ENCODE results near the gene CEL.
"Not testable (repeated sequence)": the region's sequence is repeated elsewhere in the genome, so short reads cannot be mapped to it uniquely, and the experiment has no call there.

The CEL gene

DNA sequence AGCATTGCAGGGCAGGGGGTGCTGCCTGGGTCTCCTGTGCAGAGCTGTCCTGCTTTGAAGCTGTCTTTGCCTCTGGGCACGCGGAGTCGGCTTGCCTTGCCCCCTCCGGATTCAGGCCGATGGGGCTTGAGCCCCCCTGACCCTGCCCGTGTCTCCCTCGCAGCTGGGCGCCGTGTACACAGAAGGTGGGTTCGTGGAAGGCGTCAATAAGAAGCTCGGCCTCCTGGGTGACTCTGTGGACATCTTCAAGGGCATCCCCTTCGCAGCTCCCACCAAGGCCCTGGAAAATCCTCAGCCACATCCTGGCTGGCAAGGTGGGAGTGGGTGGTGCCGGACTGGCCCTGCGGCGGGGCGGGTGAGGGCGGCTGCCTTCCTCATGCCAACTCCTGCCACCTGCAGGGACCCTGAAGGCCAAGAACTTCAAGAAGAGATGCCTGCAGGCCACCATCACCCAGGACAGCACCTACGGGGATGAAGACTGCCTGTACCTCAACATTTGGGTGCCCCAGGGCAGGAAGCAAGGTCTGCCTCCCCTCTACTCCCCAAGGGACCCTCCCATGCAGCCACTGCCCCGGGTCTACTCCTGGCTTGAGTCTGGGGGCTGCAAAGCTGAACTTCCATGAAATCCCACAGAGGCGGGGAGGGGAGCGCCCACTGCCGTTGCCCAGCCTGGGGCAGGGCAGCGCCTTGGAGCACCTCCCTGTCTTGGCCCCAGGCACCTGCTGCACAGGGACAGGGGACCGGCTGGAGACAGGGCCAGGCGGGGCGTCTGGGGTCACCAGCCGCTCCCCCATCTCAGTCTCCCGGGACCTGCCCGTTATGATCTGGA lies 2.7 kb downstream of the CEL start:
- DNase-seq (ENCODE audit: low spot score) = no peak

DNA sequence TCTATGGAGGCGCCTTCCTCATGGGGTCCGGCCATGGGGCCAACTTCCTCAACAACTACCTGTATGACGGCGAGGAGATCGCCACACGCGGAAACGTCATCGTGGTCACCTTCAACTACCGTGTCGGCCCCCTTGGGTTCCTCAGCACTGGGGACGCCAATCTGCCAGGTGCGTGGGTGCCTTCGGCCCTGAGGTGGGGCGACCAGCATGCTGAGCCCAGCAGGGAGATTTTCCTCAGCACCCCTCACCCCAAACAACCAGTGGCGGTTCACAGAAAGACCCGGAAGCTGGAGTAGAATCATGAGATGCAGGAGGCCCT lies 3.2 kb downstream of the CEL start:
- DNase-seq (ENCODE audit: low spot score) = no peak

DNA sequence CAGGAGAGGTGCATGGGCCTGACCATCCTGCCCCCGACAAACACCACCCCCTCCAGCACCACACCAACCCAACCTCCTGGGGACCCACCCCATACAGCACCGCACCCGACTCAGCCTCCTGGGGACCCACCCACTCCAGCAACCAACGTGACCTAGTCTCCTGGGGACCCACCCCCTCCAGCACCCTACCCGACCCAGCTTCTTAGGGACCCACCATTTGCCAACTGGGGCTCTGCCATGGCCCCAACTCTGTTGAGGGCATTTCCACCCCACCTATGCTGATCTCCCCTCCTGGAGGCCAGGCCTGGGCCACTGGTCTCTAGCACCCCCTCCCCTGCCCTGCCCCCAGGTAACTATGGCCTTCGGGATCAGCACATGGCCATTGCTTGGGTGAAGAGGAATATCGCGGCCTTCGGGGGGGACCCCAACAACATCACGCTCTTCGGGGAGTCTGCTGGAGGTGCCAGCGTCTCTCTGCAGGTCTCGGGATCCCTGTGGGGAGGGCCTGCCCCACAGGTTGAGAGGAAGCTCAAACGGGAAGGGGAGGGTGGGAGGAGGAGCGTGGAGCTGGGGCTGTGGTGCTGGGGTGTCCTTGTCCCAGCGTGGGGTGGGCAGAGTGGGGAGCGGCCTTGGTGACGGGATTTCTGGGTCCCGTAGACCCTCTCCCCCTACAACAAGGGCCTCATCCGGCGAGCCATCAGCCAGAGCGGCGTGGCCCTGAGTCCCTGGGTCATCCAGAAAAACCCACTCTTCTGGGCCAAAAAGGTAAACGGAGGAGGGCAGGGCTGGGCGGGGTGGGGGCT lies 4.6 kb downstream of the CEL start:
- no peak for DNase-seq (ENCODE audit: low spot score)

- no peak for DNase-seq (ENCODE audit: low spot score)
These were observed 5.2 kb downstream of the CEL start for GRCh38 chr9:133067006-133067405.

DNA sequence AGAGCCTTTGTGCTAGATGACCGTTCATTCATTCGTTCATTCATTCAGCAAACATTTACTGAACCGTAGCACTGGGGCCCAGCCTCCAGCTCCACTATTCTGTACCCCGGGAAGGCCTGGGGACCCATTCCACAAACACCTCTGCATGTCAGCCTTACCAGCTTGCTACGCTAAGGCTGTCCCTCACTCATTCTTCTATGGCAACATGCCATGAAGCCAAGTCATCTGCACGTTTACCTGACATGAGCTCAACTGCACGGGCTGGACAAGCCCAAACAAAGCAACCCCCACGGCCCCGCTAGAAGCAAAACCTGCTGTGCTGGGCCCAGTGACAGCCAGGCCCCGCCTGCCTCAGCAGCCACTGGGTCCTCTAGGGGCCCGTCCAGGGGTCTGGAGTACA lies 6.0 kb downstream of the CEL start:
- no peak for DNase-seq (ENCODE audit: low spot score)

DNA sequence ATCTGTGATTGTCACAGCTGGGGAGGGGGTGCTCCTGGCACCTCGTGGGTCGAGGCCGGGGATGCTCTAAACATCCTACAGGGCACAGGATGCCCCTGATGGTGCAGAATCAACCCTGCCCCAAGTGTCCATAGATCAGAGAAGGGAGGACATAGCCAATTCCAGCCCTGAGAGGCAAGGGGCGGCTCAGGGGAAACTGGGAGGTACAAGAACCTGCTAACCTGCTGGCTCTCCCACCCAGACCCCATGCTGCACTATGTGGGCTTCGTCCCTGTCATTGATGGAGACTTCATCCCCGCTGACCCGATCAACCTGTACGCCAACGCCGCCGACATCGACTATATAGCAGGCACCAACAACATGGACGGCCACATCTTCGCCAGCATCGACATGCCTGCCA lies 6.7 kb downstream of the CEL start:
- DNase-seq (ENCODE audit: low spot score) = not testable (repeated sequence)

GRCh38 chr9:133070500-133070961 lies 8.8 kb downstream of the CEL start:
- DNase-seq (ENCODE audit: low spot score) = not testable (repeated sequence)

DNA sequence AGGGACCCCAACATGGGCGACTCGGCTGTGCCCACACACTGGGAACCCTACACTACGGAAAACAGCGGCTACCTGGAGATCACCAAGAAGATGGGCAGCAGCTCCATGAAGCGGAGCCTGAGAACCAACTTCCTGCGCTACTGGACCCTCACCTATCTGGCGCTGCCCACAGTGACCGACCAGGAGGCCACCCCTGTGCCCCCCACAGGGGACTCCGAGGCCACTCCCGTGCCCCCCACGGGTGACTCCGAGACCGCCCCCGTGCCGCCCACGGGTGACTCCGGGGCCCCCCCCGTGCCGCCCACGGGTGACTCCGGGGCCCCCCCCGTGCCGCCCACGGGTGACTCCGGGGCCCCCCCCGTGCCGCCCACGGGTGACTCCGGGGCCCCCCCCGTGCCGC lies 9.2 kb downstream of the CEL start:
- DNase-seq (ENCODE audit: low spot score) = not testable (repeated sequence)

- no peak for DNase-seq (ENCODE audit: low spot score)
These were observed 9.8 kb downstream of the CEL start for GRCh38 chr9:133071484-133072150.

DNA sequence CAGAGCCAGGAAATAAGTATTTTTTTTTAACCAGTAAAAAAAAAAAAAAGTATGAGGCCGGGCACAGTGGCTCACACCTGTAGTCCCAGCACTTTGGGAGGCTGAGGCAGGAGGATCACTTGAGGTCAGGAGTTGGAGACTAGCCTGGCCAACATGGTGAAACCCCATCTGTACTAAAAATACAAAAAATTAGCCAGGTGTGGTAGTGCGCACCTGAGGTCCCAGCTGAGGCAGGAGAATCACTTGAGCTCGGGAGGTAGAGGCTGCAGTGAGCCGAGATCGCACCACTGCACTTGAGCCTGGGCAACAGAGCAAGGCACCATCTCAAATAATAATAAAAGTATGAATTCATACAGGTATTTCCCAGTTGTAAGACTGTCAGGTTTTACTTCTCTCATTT lies 10.4 kb downstream of the CEL start:
- DNase-seq (ENCODE audit: low spot score) = not testable (repeated sequence)

DNA sequence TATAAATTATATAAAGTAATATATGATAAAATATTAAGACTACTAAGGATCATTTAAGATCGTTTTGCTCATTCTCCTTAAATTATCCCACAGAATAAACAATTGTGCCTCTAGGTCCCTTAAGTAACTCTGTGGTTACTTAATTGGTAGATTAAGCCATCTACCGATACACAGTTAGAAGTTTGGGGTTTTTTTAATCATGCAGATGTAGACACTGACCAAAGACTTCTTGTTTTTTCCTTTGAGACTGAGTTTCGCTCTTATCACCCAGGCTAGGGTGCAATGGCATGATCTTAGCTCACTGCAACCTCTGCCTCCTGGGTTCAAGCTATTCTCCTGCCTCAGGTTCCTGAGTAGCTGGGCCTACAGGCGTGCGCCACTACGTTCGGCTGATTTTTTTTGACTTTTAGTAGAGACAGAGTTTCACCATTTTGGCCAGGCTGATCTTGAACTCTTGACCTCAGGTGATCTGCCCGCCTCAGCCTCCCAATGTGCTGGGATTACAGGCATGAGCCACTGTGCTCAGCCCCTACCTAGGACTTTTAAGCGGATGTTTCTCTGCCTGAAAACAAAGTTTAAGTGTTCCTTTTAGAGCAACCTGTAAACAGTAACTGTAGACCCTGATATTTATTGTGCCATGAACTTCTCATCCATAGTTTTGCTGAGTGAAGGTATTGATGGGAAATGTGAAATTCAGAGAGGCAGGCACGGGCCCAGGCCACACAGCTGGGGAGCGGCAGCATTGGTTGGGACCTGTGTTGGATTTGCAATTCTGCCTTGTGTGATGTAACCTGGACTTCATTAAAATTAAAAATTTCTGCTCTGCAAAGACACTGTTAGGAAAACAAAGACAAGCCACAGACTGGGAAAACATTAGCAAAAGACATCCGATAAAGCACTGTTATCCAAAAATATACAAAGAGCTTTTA lies 11.6 kb downstream of the CEL start:
- DNase-seq (ENCODE audit: low spot score) = no peak

DNA sequence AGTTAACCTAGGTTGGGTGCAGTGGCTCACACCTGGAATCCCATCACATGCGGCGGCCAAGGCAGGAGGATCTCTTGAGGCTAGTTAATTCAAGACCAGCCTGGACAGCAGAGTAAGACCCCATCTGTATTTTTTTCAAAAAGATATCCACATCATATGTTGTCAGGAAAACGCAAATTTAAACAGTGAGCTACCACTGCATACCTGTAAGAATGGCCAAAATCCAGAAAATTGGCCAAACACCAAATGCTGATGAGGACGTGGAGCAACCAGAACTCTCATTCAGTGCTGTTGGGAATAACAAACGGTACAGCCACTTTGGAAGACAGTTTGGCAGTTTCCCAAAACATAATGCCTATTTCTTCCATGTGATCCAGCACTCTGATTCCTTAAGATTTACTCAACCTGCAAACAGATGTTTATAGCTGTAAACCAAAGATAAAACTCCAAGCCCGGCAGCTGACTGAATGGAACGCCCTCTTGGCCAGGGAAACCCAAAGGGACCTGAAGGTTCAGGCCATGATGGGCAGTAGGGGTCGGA lies 12.4 kb downstream of the CEL start:
- no peak for DNase-seq (ENCODE audit: low spot score)

GRCh38 chr9:133075925-133076630 lies 14.3 kb downstream of the CEL start:
- DNase-seq (ENCODE audit: low spot score) = no peak

DNA sequence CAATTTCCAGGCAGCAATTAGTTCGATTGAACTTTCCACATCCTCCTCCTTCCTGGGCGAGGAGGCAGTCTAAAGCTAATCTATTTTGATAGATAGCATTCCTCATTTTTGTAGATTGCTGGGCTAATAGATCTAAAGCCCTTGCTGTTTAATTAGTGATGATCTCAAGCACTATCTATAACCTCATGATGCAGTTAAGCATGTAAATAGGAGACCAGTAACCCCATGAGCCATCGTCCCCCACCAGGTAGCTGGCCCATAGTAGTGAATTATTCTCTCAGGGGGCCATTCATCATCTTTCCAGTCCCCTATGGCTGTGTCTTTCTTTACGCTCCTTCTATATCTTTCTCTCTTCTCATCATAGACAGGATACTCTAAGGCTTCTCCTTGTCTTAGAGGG lies 14.9 kb downstream of the CEL start:
- DNase-seq (ENCODE audit: low spot score) = no peak

- DNase-seq (ENCODE audit: low spot score) = no peak
These were observed 16.7 kb downstream of the CEL start for GRCh38 chr9:133078486-133078885.

GRCh38 chr9:133080161-133080560 lies 18.4 kb downstream of the CEL start:
- DNase-seq (ENCODE audit: low spot score) = no peak

GRCh38 chr9:133080786-133081779 lies 19.3 kb downstream of the CEL start:
- DNase-seq (ENCODE audit: low spot score) = not testable (repeated sequence)

GRCh38 chr9:133081957-133082644 lies 20.3 kb downstream of the CEL start:
- not testable (repeated sequence) for DNase-seq (ENCODE audit: low spot score)

GRCh38 chr9:133083688-133084087 lies 21.9 kb downstream of the CEL start:
- not testable (repeated sequence) for DNase-seq (ENCODE audit: low spot score)

All from HuH-7 (cell line).